HCT116 (cell line): ENCODE results near the gene PGGT1B. TPM values are rescaled to one million over a fixed set of nuclear protein-coding genes. Genes with fewer than 3 reads are reported as not detected.

Experiments
- ATAC-seq: fragments of 200-7000 bp; cut with Tn5 transposase; 2 replicates; pipeline ENCODE4 v1.9.1; 2020; ENCODE audit warnings: mild to moderate bottlenecking, moderate library complexity
- BruUV-seq: library from RNA; stranded (reverse); fragments of 400-500 nt; replicated peaks from 2 replicates; lab custom pipeline; 2021; lab: Mats Ljungman, UMichigan
- CTCF ChIA-PET: fragments of 300-600 bp; sonication (Branson Sonifier 250); formaldehyde crosslinking; loops from one replicate; lab custom pipeline; 2021; ENCODE audit warnings: antibody characterized with exemption; lab: Charles Lee
- POLR2A ChIA-PET: fragments of 300-600, 350-600 bp; sonication (Branson Sonifier 250); formaldehyde crosslinking; loops from one replicate; lab custom pipeline; 2021; ENCODE audit warnings: antibody characterized with exemption; lab: Charles Lee
- RAD21 ChIA-PET, 2 experiments: fragments of 300-600 bp; sonication (Branson Sonifier 250); formaldehyde crosslinking; loops; one replicate each; lab custom pipeline; 2023; ENCODE audit warnings: low total read pairs in 2 of 2; ENCODE audit not compliant: uncharacterized antibody in 2 of 2, unreplicated experiment in 2 of 2, low non-redundant PET in 1 of 2; lab: Charles Lee
- DNase-seq: peaks from one replicate; pipeline ENCODE4 v3.0.0-alpha.2; 2010; ENCODE audit warnings: low read depth, low spot score
- H2AFZ ChIP-seq: fragments of 200-600 bp; shearing (Covaris generic), sonication (generic); 2 replicates; pipeline ENCODE4 v1.6.1; 2017; ENCODE audit warnings: low read depth, mixed run types, mixed read lengths, antibody characterized with exemption, low read length; ENCODE audit not compliant: poor library complexity, severe bottlenecking
- H3K27ac ChIP-seq: 2 replicates; pipeline ENCODE4 v1.5.1; 2012; ENCODE audit warnings: low read depth, low read length
- H3K27me3 ChIP-seq: fragments of 200-600 bp; sonication (generic); 2 replicates; pipeline ENCODE4 v1.6.1; 2016; ENCODE audit warnings: mixed run types, low read length, mixed read lengths; ENCODE audit not compliant: insufficient read depth
- H3K36me3 ChIP-seq, 2 experiments: fragments of 200-500 bp in 1 of 2; fragments of 200-600 bp in 1 of 2; sonication (Bioruptor generic) in 1 of 2; sonication (generic) in 1 of 2; 2 replicates each; pipeline versions ENCODE4 v1.5.1 to v1.6.1; 2014 to 2016; ENCODE audit warnings: low read length in 2 of 2, inconsistent platforms in 1 of 2, mixed read lengths in 1 of 2, mixed run types in 1 of 2; ENCODE audit not compliant: insufficient read depth in 2 of 2, control insufficient read depth in 1 of 2
- H3K4me1 ChIP-seq, 2 experiments: fragments of 200-600 bp in 1 of 2; sonication (generic) in 1 of 2; 2 replicates each; pipeline versions ENCODE4 v1.5.1 to v1.6.1; 2012 to 2017; ENCODE audit warnings: low read length in 2 of 2, inconsistent platforms in 1 of 2, mild to moderate bottlenecking in 1 of 2, mixed read lengths in 1 of 2, mixed run types in 1 of 2, moderate library complexity in 1 of 2; ENCODE audit not compliant: insufficient read depth in 2 of 2, control insufficient read depth in 1 of 2
- H3K4me2 ChIP-seq: fragments of 200-600 bp; sonication (generic); 2 replicates; pipeline ENCODE4 v1.6.1; 2017; ENCODE audit warnings: mixed run types, low read length, mixed read lengths
- H3K4me3 ChIP-seq, 2 experiments: fragments of 200-600 bp in 1 of 2; sonication (generic) in 1 of 2; replicated peaks in 1 of 2; 2 replicates each; pipeline ENCODE4 v1.5.1; 2011 to 2016; ENCODE audit warnings: low read length in 2 of 2, control low read depth in 1 of 2, low read depth in 1 of 2, mild to moderate bottlenecking in 1 of 2, mixed read lengths in 1 of 2, mixed run types in 1 of 2
- H3K79me2 ChIP-seq: fragments of 200-600 bp; sonication (generic); 2 replicates; pipeline ENCODE4 v1.6.1; 2017; ENCODE audit warnings: mild to moderate bottlenecking, mixed run types, low read length, moderate library complexity, mixed read lengths; ENCODE audit not compliant: insufficient read depth
- H3K9ac ChIP-seq: fragments of 200-600 bp; sonication (generic); 2 replicates; pipeline ENCODE4 v1.6.1; 2016; ENCODE audit warnings: low read length, mixed read lengths
- H3K9me2 ChIP-seq: fragments of 200-600 bp; sonication (generic), shearing (Covaris generic); 2 replicates; pipeline ENCODE4 v1.6.1; 2017; ENCODE audit warnings: mixed run types, mild to moderate bottlenecking, moderate library complexity; ENCODE audit not compliant: insufficient read depth
- H3K9me3 ChIP-seq, 2 experiments: fragments of 200-500 bp in 1 of 2; fragments of 200-600 bp in 1 of 2; sonication (Bioruptor generic) in 1 of 2; sonication (generic) in 1 of 2; 2 replicates each; pipeline ENCODE4 v1.6.1; 2014 to 2017; ENCODE audit warnings: low read length in 2 of 2, mixed read lengths in 2 of 2, inconsistent platforms in 1 of 2, low read depth in 1 of 2, mild to moderate bottlenecking in 1 of 2, mixed run types in 1 of 2, moderate library complexity in 1 of 2; ENCODE audit not compliant: control insufficient read depth in 1 of 2, insufficient read depth in 1 of 2
- H4K20me1 ChIP-seq: fragments of 200-600 bp; sonication (generic), shearing (Covaris generic); 2 replicates; pipeline ENCODE4 v1.6.1; 2017; ENCODE audit warnings: mixed run types, mild to moderate bottlenecking, moderate library complexity; ENCODE audit not compliant: insufficient read depth
- CBX3 ChIP-seq: IDR thresholded peaks from 2 replicates; pipeline ENCODE4 v1.6.1; 2012; ENCODE audit warnings: low read depth
- CTCF ChIP-seq, 3 experiments: fragments of 200-600 bp in 1 of 3; sonication (generic) in 1 of 3; IDR thresholded peaks in 2 of 3; conservative IDR thresholded peaks in 1 of 3; 2 replicates each; pipeline ENCODE4 v1.5.1; 2012 to 2017; ENCODE audit warnings: low read depth in 2 of 3, low read length in 2 of 3, antibody characterized with exemption in 1 of 3, borderline replicate concordance in 1 of 3, control low read depth in 1 of 3, mild to moderate bottlenecking in 1 of 3, mixed read lengths in 1 of 3, mixed run types in 1 of 3, moderate library complexity in 1 of 3; ENCODE audit not compliant: insufficient read depth in 1 of 3
- EGR1 ChIP-seq: IDR thresholded peaks from 2 replicates; pipeline ENCODE4 v1.6.1; 2012; ENCODE audit warnings: low read depth
- EZH2 ChIP-seq: fragments of 200-600 bp; sonication (generic); IDR thresholded peaks from 2 replicates; pipeline ENCODE4 v1.6.1; 2017; ENCODE audit warnings: antibody characterized with exemption, mixed run types
- EZH2phosphoT487 ChIP-seq: fragments of 200-600 bp; IDR thresholded peaks from 2 replicates; pipeline ENCODE4 v1.6.1; 2018; ENCODE audit warnings: antibody characterized with exemption, borderline replicate concordance
- JUND ChIP-seq: IDR thresholded peaks from 2 replicates; pipeline ENCODE4 v1.6.1; 2012
- SP1 ChIP-seq: IDR thresholded peaks from 2 replicates; pipeline ENCODE4 v1.6.1; 2012; ENCODE audit warnings: low read depth
- SRF ChIP-seq: IDR thresholded peaks from 2 replicates; pipeline ENCODE4 v1.6.1; 2012; ENCODE audit warnings: low read depth
- ZNF274 ChIP-seq: fragments of 200-500 bp; sonication (Bioruptor generic); IDR thresholded peaks from 2 replicates; pipeline ENCODE4 v1.6.1; 2014; ENCODE audit warnings: mild to moderate bottlenecking, low read depth, low read length, inconsistent platforms
- intact Hi-C: fragments of 100-400 bp; cut with micrococcal nuclease; formaldehyde crosslinking; loops from 2 replicates; pipeline ENCODE4 v1.10.0; 2022
- total RNA-seq: library from RNA; stranded (reverse); gene quantifications from one replicate; pipeline ENCODE4 v1.2.1, GENCODE V29; 2021; ENCODE audit not compliant: unreplicated experiment

PGGT1B gene
- total RNA-seq, 1 experiment from 2014 or later, result 45.8 TPM

GRCh38 chr5:115291397-115291796 lies 28.7 kb upstream of the PGGT1B start:
- ChIA-PET CTCF (no interaction called here), POLR2A (no interaction called here)
- no TSS peak for BruUV-seq

More at GRCh38 chr5:115291397-115291796, 28.7 kb upstream of the PGGT1B start:
- TF ChIP-seq EZH2 (no peak), EGR1 (no peak), SP1 (no peak), ZNF274 (no peak), CBX3 (no peak), SRF (no peak), EZH2phosphoT487 (no peak), CTCF (IDR thresholded peaks at IDR 0.05 in 2 of 3, conservative IDR thresholded peaks at IDR 0.05 in 1 of 3; ENCODE audit: borderline replicate concordance in 1 of 3, insufficient read depth in 1 of 3, low read depth in 2 of 3, low read length in 2 of 3) (no peak), JUND (no peak)
- Histone ChIP-seq H3K9me2 (no peaks in the 10 kb centered on the region), H3K4me2 (no peak overlapping the region), H2AFZ (no peak overlapping the region), H3K4me1 (peaks cover 3 to 8% of the 10 kb centered on the region in 2 experiments; a peak in 3 of 4 replicates), H3K36me3 (0 out of 4 replicates have a peak, but pooled peaks cover 0 to 7% of the 10 kb centered on the region in 2 experiments), H3K79me2 (peaks cover 58% of the 10 kb centered on the region), H4K20me1 (no peaks in the 10 kb centered on the region), H3K4me3 (no peak overlapping the region), H3K9ac (no peak overlapping the region), H3K27me3 (no peaks in the 10 kb centered on the region), H3K9me3 (0 out of 4 replicates have a peak, but pooled peaks cover 0 to 3% of the 10 kb centered on the region in 2 experiments), H3K27ac (no peak overlapping the region)
- intact Hi-C loops, result no loop called here
- RAD21 ChIA-PET, result no interaction called here
- no peak for ATAC-seq
- no peak for DNase-seq
